ENCODE measurements around the gene LRRC59. TPM values are rescaled to one million over a fixed set of nuclear protein-coding genes. Genes with fewer than 3 reads are reported as not detected.
A peak's percentile ranks its signal among the peaks of the same experiment; 100 is the strongest.
"Not testable (repeated sequence)": the region's sequence is repeated elsewhere in the genome, so short reads cannot be mapped to it uniquely, and the experiment has no call there.

LRRC59 gene
- total and polyA plus RNA-seq, 2 donors (not counting 1 experiment from before 2014, with no cell fraction given): 27.7 to 31.2 TPM

GRCh38 chr17:50399591-50399990 lies 2.3 kb upstream of the LRRC59 start:
- H3K9me3 Mint-ChIP-seq (ENCODE audit: insufficient read depth); H3K27me3 ChIP-seq (replicated peaks in 1 of 4; ENCODE audit: control extremely low read depth in 1 of 4, control insufficient read depth in 3 of 4, insufficient read depth in 4 of 4, low read length in 3 of 4); ATAC-seq (ENCODE audit: low read depth); H3K9ac ChIP-seq (ENCODE audit: low read length); H2AFZ ChIP-seq (ENCODE audit: insufficient read depth, low read depth, low read length, poor library complexity, severe bottlenecking); H3K4me2 ChIP-seq (replicated peaks; ENCODE audit: low read depth, low read length, poor library complexity, severe bottlenecking); H3K27ac Mint-ChIP-seq; H3K9me3 ChIP-seq (ENCODE audit: control extremely low read depth in 1 of 3, control insufficient read depth in 2 of 3, insufficient read depth in 1 of 3, low read length in 2 of 3); POLR2A ChIA-PET; H3K27ac ChIP-seq (ENCODE audit: low read length in 2 of 2); DNase-seq; H3K36me3 ChIP-seq (replicated peaks in 1 of 2; ENCODE audit: control extremely low read depth in 1 of 2, control insufficient read depth in 1 of 2, extremely low read depth in 1 of 2, insufficient read depth in 2 of 2, low read length in 1 of 2); H3K4me3 ChIP-seq (ENCODE audit: control extremely low read depth in 1 of 5, extremely low read depth in 1 of 5, insufficient read depth in 1 of 5, low read depth in 2 of 5, low read length in 4 of 5); H3K4me3 Mint-ChIP-seq; H3K27me3 Mint-ChIP-seq: not testable (repeated sequence)
- WGBS (ENCODE audit: insufficient coverage): 96% methylated on average over 4 of the region's 8 CpGs
- peaks cover 24% of the 10 kb centered on the region for H3K4me1 Mint-ChIP-seq
- H4K20me1 ChIP-seq (ENCODE audit: control insufficient read depth, insufficient read depth, low read length, poor library complexity, severe bottlenecking): peaks cover 13% of the 10 kb centered on the region
- peaks cover 21 to 25% of the 10 kb centered on the region in 2 donors for H3K4me1 ChIP-seq (ENCODE audit: control insufficient read depth in 2 of 2, insufficient read depth in 2 of 2, low read length in 2 of 2)
- CTCF ChIA-PET: interaction anchor here (0.7 to 4.1 kb wide), 5 partner anchors 27 to 77 kb away, joined by 3 to 43 read pairs (median 13); partner anchors contain the start of genes ACSF2 and MRPL27
- H3K79me2 ChIP-seq (ENCODE audit: control insufficient read depth, insufficient read depth, low read length): peaks cover 31% of the 10 kb centered on the region
- intact Hi-C loops (cut with micrococcal nuclease): loop anchor here (5.0 kb wide), 1 partner anchor 1507 kb away; the partner anchor contains the start of gene ATP5MC1

GRCh38 chr17:50398672-50399071 lies 1.3 kb upstream of the LRRC59 start:
- H3K9me3 Mint-ChIP-seq (ENCODE audit: insufficient read depth): not testable (repeated sequence)
- peak overlapping the region; percentile 38 for H3K4me3 Mint-ChIP-seq

More at GRCh38 chr17:50398672-50399071, 1.3 kb upstream of the LRRC59 start:
- not testable (repeated sequence) for H2AFZ ChIP-seq (ENCODE audit: insufficient read depth, low read depth, low read length, poor library complexity, severe bottlenecking); H3K4me3 ChIP-seq (ENCODE audit: control extremely low read depth in 1 of 5, extremely low read depth in 1 of 5, insufficient read depth in 1 of 5, low read depth in 2 of 5, low read length in 4 of 5); H3K9ac ChIP-seq (ENCODE audit: low read length); H3K27me3 ChIP-seq (replicated peaks in 1 of 4; ENCODE audit: control extremely low read depth in 1 of 4, control insufficient read depth in 3 of 4, insufficient read depth in 4 of 4, low read length in 3 of 4); H3K9me3 ChIP-seq (ENCODE audit: control extremely low read depth in 1 of 3, control insufficient read depth in 2 of 3, insufficient read depth in 1 of 3, low read length in 2 of 3); H3K27ac ChIP-seq (ENCODE audit: low read length in 2 of 2); H3K4me2 ChIP-seq (replicated peaks; ENCODE audit: low read depth, low read length, poor library complexity, severe bottlenecking); DNase-seq; ATAC-seq (ENCODE audit: low read depth); H3K27me3 Mint-ChIP-seq; H3K27ac Mint-ChIP-seq
- intact Hi-C loops (cut with micrococcal nuclease): loop anchor here (5.0 kb wide), 1 partner anchor 1506 kb away; the partner anchor contains the start of gene ATP5MC1
- WGBS (ENCODE audit: insufficient coverage): 100% methylated on average over 1 of the region's 3 CpGs
- ChIA-PET CTCF (interaction anchor here (0.7 to 4.1 kb wide), 10 partner anchors 23 to 198 kb away, joined by 3 to 45 read pairs (median 10); partner anchors contain the start of genes ACSF2, MRPL27 and RSAD1), POLR2A (interaction anchor here (1.8 to 2.7 kb wide), 2 partner anchors 28 to 80 kb away, joined by 9 to 21 read pairs; partner anchors contain the start of genes ACSF2 and RSAD1)
- Histone ChIP-seq H4K20me1 (ENCODE audit: control insufficient read depth, insufficient read depth, low read length, poor library complexity, severe bottlenecking) (peaks cover 17% of the 10 kb centered on the region), H3K36me3 (replicated peaks in 1 of 2; ENCODE audit: control extremely low read depth in 1 of 2, control insufficient read depth in 1 of 2, extremely low read depth in 1 of 2, insufficient read depth in 2 of 2, low read length in 1 of 2) (peaks cover 5 to 14% of the 10 kb centered on the region in 2 experiments), H3K4me1 (ENCODE audit: control insufficient read depth in 2 of 2, insufficient read depth in 2 of 2, low read length in 2 of 2) (peaks cover 21 to 25% of the 10 kb centered on the region in 2 donors), H3K79me2 (ENCODE audit: control insufficient read depth, insufficient read depth, low read length) (peaks cover 39% of the 10 kb centered on the region)
- peaks cover 29% of the 10 kb centered on the region for H3K4me1 Mint-ChIP-seq

Measured in B cell (primary cell).